ENCODE results near the gene BCL11B. TPM values are rescaled to one million over a fixed set of nuclear protein-coding genes. Genes with fewer than 3 reads are reported as not detected.
A peak's percentile ranks its signal among the peaks of the same experiment; 100 is the strongest.

Gene BCL11B
- total RNA-seq, 6 experiments from 2014 or later, result 0.06 to 0.14 (median 0.10) TPM; not detected in 2

- Mint-ChIP-seq H3K4me3 (no peak overlapping the region), H3K27ac (no peak overlapping the region)
These were observed 9.8 kb downstream of the BCL11B start for GRCh38 chr14:99261912-99262787.

GRCh38 chr14:99260587-99261551, 11.1 kb downstream of the BCL11B start:
- Mint-ChIP-seq H3K4me3 (peak overlapping the region; percentile 9; the same call in 1 of the 2 replicates), H3K27me3 (ENCODE audit: insufficient read depth) (peaks cover 55% of the 10 kb centered on the region), H3K4me1 (ENCODE audit: low read depth) (no peaks in the 10 kb centered on the region; the same call in 1 of the 2 replicates)

More at GRCh38 chr14:99261912-99262787, 9.8 kb downstream of the BCL11B start:
- Mint-ChIP-seq H3K36me3 (ENCODE audit: low read depth) (no peaks in the 10 kb centered on the region), H3K9me3 (no peaks in the 10 kb centered on the region), H3K27me3 (ENCODE audit: insufficient read depth) (peaks cover 59% of the 10 kb centered on the region), H3K4me1 (ENCODE audit: low read depth) (peaks cover 6% of the 10 kb centered on the region)
- DNase-seq, result no peak
- no peak for TF ChIP-seq CTCF (IDR thresholded peaks at IDR 0.05)

GRCh38 chr14:99260116-99260515, 11.9 kb downstream of the BCL11B start:
- no peak overlapping the region for H3K27ac Mint-ChIP-seq
- TF ChIP-seq CTCF (IDR thresholded peaks at IDR 0.05), result no peak

More at GRCh38 chr14:99260587-99261551, 11.1 kb downstream of the BCL11B start:
- DNase-seq, result no peak
- Mint-ChIP-seq H3K9me3 (no peaks in the 10 kb centered on the region), H3K27ac (no peak overlapping the region), H3K36me3 (ENCODE audit: low read depth) (no peaks in the 10 kb centered on the region)
- no peak for TF ChIP-seq CTCF (IDR thresholded peaks at IDR 0.05)

GRCh38 chr14:99258876-99259726, 12.9 kb downstream of the BCL11B start:
- Mint-ChIP-seq H3K9me3 (no peaks in the 10 kb centered on the region), H3K4me1 (ENCODE audit: low read depth) (no peaks in the 10 kb centered on the region; the same call in 1 of the 2 replicates), H3K27ac (no peak overlapping the region), H3K36me3 (ENCODE audit: low read depth) (no peaks in the 10 kb centered on the region), H3K4me3 (peak overlapping the region; percentile 30; the same call in 1 of the 2 replicates), H3K27me3 (ENCODE audit: insufficient read depth) (peaks cover 52% of the 10 kb centered on the region)
- DNase-seq, result no peak
- TF ChIP-seq CTCF (IDR thresholded peaks at IDR 0.05), result no peak

More at GRCh38 chr14:99260116-99260515, 11.9 kb downstream of the BCL11B start:
- H3K27me3 Mint-ChIP-seq (ENCODE audit: insufficient read depth), result peaks cover 51% of the 10 kb centered on the region
- no peaks in the 10 kb centered on the region for H3K36me3 Mint-ChIP-seq (ENCODE audit: low read depth)
- H3K4me1 Mint-ChIP-seq (ENCODE audit: low read depth), result no peaks in the 10 kb centered on the region; the same call in 1 of the 2 replicates
- DNase-seq, result no peak
- no peak overlapping the region for H3K4me3 Mint-ChIP-seq
- H3K9me3 Mint-ChIP-seq, result no peaks in the 10 kb centered on the region

Data from HFFc6 (cell line).